ENCODE results near the gene PPP2R2B. TPM values are rescaled to one million over a fixed set of nuclear protein-coding genes. Genes with fewer than 3 reads are reported as not detected.

The PPP2R2B gene
- total RNA-seq, 1 donor from 2014 or later, result 0.03 TPM

DNA sequence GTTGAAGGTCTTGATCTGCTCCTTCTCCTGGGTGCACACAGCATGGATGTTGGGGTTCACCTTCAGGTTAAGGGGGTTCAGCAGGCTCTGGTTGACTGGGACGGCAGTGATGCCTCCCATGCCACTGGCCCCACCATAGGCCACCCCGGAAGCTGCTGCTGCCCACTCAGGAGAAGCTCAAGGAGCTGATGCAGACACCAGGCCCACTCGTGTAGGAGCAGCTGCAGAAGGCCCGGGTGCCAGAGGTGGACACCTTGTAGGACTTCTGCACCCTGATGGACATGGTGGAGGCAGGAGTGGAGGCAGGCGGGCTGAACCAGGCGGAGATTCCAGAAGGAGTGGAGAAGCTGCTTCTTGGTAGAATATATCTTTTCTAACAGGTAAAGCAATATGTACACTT lies 171.2 kb downstream of the PPP2R2B start:
- DNase-seq (ENCODE audit: low spot score), result no peak
- ATAC-seq, result no peak

DNA sequence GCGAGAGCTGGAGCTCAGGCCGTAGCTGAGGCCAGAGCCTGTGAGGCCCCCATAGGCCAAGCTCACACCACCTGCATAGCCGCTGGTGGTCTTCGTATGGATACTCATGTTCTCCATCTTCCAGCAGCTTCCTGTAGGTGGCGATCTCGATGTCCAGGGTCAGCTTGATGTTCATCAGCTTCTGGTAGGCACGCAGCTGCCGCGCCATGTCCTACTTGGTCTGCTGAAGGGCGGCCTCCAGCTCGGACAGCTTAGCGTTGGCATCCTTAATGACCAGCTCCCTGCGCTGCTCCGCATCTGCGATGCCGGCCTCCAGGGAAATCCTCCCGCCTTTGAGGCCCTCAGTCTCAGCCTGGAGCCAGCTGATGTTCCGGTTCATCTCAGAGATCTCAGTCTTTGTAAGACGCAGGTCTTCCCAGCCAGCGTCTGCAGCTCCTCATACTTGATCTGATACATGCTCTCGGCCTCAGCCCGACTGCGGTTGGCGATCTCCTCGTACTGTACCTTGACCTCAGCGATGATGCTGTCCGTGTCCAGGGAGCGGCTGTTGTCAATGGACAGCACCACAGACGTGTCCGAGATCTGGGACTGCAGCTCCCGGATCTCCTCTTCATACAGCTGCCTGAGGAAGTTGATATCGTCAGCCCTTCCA lies 172.1 kb downstream of the PPP2R2B start:
- DNase-seq (ENCODE audit: low spot score), result no peak
- no peak for ATAC-seq

DNA sequence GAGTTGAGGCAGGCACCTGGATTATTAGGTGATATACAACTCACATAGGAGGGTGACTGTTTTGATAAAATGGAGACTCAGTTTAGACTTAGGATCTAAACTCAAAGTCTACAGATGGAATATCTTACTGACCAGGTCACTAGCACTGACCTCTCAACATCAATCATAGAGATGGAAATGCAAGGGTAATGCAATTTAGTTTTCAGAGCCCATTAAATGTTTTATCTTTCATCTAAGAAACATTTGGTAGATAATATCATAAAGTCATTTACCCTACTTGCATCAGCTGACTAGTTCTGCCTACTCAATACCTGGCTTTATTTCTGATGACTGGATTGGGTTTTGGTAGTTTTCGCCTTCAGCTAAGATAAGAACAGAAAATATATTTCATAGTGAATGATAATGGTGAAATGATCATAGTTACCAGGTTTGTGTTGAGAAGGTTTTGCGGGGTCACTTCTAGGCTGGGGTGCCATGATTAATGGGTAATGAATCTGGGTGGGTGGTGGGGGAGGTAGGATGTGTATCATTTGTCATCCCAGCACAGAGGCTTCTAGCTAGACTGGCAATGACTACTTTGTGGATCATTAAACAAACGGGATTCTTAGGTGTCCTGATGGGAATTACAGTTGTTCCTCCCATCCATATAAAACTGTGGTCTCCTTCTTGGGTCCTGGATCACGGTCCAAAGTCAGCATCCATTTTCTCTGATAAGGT lies 173.4 kb downstream of the PPP2R2B start:
- DNase-seq (ENCODE audit: low spot score), result no peak
- no peak for ATAC-seq

DNA sequence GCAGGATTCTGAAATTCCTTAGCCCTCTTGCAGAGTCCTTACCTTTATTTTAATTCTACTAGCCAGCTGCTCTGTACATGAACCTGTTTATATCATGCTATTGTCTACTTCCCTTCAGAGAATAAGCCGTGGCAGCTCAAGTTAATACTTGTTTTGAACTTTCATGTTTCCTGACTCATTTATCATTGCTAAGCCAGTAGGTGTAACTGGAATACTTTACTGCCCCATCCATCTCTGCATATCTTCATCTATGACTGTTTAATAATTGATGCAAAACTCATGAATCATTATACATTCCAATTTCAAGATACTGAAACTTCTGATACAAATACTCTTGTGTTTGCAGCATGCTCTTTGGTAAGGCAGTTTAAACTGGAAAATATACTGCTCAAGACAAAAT lies 174.7 kb downstream of the PPP2R2B start:
- ATAC-seq, result no peak
- no peak for DNase-seq (ENCODE audit: low spot score)

DNA sequence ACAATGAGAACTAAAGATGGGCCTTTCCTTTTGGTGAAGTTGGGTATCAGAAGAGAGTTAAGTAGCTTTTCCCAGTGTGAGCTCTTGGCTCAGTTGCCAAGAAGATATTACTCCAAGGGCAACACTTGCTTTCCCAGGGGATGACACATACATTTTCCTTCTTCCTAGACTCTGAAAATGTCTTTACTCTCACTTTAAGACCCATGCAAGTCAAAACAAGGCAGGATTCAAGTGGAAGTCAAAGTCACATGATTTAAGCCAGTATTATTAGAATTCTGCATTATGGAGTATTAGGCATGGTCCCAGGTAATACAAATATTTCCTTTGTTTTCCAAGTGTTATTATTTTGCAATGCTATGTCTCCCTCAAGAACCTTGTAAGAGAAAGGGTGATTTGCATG lies 175.1 kb downstream of the PPP2R2B start:
- ATAC-seq (no peak), DNase-seq (ENCODE audit: low spot score) (no peak)

GRCh38 chr5:146699664-146700418 lies 178.7 kb downstream of the PPP2R2B start:
- DNase-seq (ENCODE audit: low spot score) (no peak), ATAC-seq (no peak)

GRCh38 chr5:146699138-146699537 lies 179.4 kb downstream of the PPP2R2B start:
- no peak for ATAC-seq
- DNase-seq (ENCODE audit: low spot score), result no peak

DNA sequence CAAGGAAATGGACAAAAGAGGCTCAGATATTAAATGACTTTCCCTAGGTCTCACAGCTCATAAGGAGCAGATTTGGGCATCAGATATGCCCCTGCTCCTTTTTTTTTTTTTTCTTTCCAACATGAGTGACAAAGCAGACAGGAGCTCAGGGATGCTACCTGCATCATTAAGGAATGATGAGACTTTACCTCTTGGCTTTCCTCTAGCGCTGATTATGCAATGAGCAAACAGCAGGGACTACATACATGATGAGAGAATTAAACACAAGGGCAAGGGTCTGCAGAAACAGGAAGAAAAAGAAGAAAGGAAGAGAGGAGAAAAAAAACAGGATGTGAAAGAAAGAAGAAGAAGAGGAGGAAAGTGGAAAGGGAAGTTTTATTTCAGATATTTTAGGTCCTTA lies 179.9 kb downstream of the PPP2R2B start:
- DNase-seq (ENCODE audit: low spot score), result no peak

DNA sequence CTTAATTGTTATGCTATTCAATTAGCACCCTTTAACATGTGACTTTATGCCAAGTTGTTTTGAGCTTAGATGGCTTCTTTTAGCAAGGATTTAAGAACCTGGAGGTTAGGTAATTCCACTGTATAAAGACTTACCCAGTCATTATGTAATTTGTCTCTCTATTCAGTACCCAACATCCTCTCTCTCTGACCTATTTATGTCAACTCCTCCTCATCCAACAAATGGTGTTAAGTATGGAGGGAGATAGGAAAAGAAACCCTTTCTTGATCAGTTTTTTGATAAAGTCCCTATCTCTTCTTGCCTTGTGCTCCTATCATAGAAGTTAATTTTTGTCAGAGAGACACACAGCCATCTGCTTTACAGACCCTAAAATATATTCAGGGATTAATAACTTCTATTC lies 181.3 kb downstream of the PPP2R2B start:
- no peak for ATAC-seq
- no peak for DNase-seq (ENCODE audit: low spot score)

More for the DNA sequence above, 179.9 kb downstream of the PPP2R2B start:
- no peak for ATAC-seq

- ATAC-seq (no peak), DNase-seq (ENCODE audit: low spot score) (no peak)
Observed at GRCh38 chr5:146695646-146696045, 182.9 kb downstream of the PPP2R2B start.

DNA sequence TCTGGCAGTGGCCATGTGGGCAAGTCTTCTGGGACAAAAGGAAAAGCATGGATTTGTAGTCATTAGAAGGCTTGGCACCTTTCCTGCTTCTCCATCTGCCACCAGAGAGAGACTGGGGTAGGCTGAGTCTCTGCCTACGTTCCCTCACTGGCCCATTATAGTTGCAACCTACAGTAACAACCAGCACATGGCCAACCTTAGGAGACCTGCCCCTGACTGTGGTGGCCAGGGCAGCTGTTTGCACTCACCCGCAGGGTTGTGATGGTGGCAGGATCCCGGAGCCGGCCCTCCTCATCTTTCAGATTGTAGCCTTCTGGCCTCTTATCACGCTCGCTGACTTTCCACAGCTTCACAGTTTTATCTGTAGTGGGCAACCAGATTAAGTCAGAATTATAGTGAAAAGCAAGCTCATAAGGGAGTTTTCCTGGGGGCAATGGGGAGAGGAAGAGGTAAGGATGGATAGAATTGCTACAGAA lies 187.6 kb downstream of the PPP2R2B start:
- no peak for ATAC-seq
- DNase-seq (ENCODE audit: low spot score), result no peak

GRCh38 chr5:146687630-146688029 lies 190.9 kb downstream of the PPP2R2B start:
- ATAC-seq, result no peak
- no peak for DNase-seq (ENCODE audit: low spot score)

DNA sequence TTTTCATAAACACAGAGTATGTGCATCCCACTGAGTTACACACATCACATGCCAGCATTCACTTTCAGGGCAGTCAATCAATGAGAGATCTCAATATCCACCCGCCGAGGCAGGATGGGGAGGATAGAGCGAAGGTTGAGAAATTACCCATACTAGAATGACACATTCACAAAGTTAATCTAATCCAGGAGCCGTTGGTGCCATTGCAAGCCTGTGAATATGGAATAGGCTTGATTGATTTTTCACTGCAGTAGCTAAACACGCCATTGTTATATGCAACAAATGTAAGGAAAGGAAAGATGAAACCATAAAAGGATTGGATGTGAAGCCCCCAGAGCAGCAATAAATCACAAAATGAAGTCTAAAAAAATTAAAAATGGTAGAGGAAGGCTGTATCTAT lies 194.7 kb downstream of the PPP2R2B start:
- DNase-seq (ENCODE audit: low spot score), result no peak
- ATAC-seq, result no peak

DNA sequence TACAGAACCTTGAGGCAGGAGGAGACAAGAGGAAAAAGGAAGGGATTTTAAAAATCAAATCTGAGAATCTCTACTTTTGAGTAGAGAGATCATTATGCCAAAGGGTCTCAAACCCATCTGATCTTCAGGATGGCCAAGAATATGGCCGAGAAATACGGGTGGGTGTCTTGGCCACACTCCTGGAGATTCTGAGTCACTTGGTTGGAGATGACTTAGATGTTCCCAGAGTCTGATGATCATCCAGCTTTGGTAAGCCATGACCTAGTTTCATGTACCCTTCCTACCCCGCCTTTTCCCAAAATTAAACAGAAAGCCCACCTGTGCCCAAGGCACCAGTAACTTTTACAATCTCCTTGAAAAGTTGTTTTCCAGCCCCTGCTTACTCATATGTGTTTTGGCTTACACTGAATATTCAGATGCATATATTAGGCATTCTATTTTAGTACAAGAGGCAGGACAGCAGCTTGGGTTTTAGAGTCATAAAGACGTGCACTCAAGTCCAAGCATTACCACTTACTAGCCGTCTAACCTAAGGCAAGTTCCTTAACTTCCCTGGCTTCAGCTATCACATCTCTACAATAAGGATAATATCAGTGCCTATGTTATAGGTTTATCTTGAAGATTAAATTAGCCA lies 195.5 kb downstream of the PPP2R2B start:
- ATAC-seq (no peak), DNase-seq (ENCODE audit: low spot score) (no peak)

DNA sequence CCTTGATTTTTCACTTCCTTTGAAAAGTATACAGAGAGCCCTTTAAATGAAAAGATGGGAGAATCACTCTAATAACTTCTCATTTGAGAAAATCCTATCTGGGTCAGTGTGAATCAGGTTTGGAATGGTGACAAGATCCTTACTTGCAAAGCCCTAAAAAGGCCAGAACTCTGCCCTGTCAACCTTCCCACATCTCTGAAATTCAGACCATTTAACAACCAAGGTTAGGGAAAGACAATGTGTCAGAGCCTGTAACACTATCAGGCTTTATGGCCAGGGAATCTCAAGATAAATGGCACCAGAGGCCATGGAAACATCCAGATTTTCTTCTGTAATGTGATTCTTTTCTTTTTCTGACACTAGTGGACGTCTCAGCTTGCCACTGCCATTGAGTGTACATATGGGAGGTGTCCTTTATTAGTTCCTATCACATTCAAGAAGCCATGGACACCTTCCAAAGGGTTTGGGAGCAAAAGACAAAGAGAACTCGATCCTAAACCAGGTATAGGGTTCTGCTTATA lies 196.9 kb downstream of the PPP2R2B start:
- ATAC-seq (no peak), DNase-seq (ENCODE audit: low spot score) (no peak)

DNA sequence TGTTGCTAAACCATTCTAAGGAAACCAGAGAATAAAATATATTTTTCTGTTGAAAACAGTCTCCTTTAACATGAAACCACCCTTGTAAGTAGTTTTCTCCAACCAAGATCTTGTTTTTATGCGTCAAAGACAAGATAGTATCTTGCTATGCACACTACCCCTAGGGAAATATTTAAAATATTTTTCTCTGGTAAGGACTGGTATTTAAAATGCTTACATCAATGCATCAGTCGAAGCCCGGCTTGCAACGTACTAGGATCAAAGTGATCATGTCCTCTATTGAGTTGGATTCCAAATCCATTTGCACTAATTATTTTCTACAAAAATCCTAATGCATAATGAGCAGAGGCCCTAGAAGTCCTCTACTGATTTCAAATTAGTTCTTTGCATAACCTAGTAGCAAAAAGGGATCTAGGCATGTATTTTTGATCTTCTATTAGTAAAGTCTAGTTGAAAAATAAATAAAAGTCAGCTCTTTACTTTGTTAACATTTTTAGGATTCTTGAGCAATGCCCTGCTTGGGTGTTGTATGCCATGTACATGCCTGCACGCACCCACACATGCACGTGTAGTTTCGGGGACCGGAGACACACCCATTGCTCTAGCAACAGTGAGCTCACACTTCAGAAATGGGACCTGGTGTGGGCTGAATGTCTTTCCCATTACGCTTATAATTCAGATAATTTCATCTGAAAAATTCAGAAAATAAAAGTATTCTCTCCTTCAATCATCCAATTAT lies 197.5 kb downstream of the PPP2R2B start:
- DNase-seq (ENCODE audit: low spot score) (no peak), ATAC-seq (no peak)

GRCh38 chr5:146675636-146676035 lies 202.9 kb downstream of the PPP2R2B start:
- no peak for DNase-seq (ENCODE audit: low spot score)
- ATAC-seq, result no peak

GRCh38 chr5:146672866-146673265 lies 205.7 kb downstream of the PPP2R2B start:
- no peak for DNase-seq (ENCODE audit: low spot score)
- no peak for ATAC-seq

DNA sequence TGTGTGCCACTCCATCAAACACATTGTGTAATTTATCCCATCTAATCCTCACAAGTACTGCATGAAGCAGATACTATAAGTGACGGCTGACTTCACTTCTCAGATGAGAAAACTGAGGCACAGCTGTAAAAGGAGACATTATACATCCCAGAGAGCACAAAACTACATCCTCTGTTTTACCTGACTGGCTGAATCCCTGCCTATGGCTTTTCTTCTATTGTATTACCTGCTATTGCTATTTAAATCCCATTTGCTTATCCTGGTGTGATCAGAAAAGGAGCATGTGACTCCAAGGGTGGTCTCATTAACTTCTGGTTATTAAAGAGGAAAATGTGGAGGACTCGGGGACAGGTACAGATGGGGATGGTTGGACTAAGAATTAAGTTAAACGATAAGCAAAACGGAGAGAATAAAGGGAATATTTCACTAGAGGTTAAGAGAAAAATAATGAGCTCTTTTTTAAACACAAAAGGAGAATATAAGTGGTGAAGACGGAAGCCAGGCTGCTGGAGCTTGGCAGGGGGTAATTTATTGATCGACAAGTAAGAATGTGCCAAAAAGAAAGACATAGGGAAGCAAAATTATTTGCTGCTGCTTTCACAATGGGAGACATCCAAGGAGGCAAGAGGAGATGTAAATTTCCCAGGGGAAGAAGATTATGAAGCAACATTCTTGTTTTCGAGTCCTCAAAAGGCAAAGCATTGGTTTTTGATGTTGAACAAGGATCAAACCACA lies 206.8 kb downstream of the PPP2R2B start:
- DNase-seq (ENCODE audit: low spot score) (no peak), ATAC-seq (no peak)

DNA sequence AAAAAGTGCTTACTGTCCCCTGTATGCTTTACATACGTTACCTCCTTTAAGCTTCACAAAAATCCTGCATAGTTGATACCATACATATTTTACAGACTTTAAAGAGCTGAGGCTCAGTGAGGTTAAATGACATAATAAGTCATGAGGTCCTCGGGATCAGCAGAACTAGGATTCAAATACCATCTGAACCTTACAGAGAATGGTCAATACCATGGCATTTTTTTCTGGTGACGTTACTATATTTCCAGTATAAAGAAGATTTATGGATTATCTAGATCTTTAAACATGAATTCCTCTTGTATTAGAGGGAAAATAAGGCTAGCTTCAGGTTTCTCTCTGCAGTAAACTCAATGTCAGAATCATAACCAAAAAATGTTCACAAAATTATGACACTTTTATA lies 208.9 kb downstream of the PPP2R2B start:
- no peak for DNase-seq (ENCODE audit: low spot score)
- ATAC-seq, result no peak
